Stimulated activated CD4-positive, alpha-beta T cell treated with anti-CD3 and anti-CD28 coated beads, Interleukin-1b, Interleukin-23, amount 100 ng/mL, for 4 hours (primary cell): Measurements from ENCODE around the gene KCMF1.

Experiments
- DNase-seq, 2 donors: peaks; one replicate each; pipeline ENCODE4 v3.0.0-alpha.2; 2020; ENCODE audit warnings: low read depth in 2 of 2

KCMF1 gene

GRCh38 chr2:84980263-84980983, 9.5 kb downstream of the KCMF1 start:
- DNase-seq, result no peak

- DNase-seq, result no peak
These were observed 15.1 kb downstream of the KCMF1 start for GRCh38 chr2:84986018-84986417.

- DNase-seq, result no peak
These were observed 18.5 kb downstream of the KCMF1 start for GRCh38 chr2:84989422-84989821.

DNA sequence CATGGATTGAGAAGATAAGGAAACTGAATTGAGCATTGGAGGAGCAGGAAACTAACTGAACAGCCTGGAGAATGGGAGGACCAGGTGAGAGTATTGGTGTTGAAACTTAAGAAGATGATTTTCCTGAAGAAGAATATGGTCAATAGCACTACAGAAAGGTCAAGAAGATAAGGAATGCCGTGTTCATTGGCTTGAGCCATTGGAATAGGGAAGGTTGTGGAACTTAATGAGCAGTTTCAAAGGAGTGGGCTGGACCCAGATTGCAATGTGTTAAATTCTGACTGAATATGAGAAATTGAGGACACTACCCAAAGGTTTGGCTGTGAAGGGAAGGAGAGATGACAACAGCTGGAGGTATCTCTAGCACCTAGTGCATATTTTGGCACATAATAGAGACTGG, 19.0 kb downstream of the KCMF1 start:
- DNase-seq, result no peak

DNA sequence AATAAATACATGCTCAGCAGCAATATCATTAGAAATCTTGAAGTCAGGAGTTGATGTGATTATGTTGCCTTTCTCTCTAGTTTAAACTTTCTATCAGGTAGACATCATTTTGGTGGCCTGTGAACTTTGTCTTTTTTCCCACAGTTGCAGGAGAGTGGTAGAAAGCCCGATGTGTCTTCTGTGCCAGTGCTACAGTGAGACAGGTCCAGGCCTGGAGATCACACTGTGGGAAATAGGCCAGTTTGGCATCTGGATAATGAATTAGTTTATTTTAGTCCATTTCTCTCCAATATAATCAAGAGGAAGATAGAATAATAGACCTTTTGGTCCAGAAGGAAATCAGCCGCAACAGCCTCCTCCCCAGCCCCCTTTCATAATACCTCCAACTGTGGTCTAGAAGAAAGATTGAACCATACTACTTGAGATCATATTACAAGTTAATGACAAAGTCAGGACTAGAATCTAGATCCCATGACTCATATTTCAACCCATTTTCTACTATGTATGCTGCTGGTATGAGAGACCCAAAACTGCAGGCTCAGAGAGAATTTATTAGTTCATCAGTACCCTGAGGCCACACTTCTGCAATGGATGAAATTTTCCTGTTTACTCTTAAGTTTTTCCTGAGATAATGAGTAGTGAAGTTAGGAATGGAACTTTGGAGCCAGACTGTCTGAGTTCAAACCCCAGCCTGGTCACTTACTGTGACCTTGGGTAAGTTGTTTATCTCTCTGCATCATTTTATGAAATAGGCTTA, 20.6 kb downstream of the KCMF1 start:
- no peak for DNase-seq

GRCh38 chr2:84995826-84996225, 24.9 kb downstream of the KCMF1 start:
- no peak for DNase-seq

DNA sequence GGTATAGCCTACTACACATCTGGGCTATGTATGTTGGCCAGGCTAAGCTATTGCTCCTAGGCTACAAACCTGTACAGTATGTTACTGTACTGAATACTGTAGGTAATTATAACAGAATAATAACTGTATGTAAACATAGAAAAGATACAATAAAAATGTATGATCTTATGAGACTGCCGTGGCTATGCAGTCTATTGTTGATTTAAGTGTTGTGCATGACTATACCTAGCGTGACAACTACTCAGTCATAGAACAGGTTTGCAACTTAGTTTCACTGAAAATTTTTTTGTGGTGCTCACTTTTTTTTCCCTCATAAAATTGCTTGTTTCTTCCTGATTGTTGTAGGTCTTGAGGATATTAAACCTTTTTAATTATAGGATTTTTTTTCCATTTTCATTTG, 25.9 kb downstream of the KCMF1 start:
- no peak for DNase-seq

GRCh38 chr2:84999553-84999955, 28.6 kb downstream of the KCMF1 start:
- no peak for DNase-seq

DNA sequence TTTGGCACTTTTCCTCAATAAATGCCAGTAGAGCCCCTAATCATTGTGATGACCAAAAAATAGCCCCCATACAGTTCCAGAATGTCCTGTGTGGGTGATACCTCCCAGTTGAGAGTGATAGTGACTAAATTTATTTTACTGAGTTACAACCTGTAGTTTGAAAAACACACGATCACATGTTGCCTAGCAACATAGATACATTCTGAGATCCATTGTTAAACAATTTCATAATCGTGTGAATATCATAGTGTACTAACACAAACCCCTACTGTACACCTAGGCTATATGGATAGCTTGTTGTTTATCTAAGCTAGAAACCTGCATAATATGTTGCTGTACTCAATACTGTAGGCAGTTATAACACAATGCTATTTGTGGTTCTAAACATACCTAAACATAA, 30.6 kb downstream of the KCMF1 start:
- no peak for DNase-seq

DNA sequence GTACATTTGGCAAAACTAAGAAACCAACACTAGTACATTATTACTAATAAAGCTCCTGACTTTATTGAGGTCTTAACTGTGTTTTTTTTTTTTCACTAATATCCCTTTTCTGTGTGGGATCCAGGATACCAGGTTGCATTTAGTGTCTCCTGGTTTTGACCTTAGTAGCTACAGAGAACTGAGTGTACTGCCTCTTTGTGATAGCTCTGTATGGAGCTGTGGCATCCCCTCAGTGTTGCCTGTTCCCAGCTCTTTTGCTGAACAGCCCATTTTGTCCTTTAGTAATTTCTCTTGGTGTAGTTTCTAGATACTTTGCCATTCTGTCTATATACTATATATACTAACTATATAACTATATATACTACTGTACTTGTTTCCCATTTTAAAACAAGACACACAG, 31.6 kb downstream of the KCMF1 start:
- DNase-seq, result no peak

GRCh38 chr2:85008252-85008651, 37.3 kb downstream of the KCMF1 start:
- no peak for DNase-seq

DNA sequence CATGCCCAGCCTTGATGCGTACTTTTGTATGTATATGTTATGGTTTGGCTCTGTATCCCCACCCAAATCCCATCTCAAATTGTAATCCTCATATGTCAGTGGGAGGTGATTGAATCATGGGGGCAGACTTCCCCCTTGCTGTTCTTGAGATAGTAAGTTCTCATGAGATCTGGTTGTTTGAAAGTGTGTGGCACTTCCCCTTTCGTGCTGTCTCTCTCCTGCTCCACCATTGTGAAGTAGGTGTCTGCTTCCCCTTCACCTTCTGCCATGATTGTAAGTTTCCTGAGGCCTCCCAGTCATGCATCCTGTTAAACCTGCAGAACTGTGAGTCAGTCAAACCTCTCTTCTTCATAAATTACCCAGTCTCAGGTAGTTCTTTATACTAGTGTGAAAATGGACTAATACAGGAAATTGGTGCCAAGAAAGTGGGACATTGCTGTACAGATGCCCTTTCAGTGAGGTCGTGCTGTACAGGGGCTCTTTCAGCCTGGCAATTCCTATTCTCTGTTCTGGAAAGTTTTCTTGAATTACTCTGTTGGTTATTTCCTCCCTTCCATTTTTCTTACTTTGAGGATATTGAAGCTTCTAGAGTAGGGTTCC, 38.2 kb downstream of the KCMF1 start:
- DNase-seq, result no peak

DNA sequence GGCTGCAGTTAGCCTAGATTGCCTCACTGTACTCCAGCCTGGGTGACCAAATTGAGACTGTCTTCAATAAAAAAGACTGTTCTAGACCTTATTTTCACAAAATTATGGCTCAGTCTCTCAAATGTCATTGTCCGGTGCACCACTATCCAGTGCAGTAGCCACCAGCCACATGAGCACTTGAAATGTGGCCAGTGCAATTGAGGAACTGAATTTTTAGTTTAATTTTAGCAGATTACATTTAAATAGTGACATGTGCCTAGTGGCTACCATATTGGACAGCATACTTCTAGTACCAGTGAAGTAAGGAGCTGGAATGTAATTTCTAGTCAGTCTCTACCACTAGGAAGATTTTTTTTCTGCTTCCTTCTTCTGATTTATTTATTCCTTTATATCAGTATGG, 39.4 kb downstream of the KCMF1 start:
- no peak for DNase-seq

DNA sequence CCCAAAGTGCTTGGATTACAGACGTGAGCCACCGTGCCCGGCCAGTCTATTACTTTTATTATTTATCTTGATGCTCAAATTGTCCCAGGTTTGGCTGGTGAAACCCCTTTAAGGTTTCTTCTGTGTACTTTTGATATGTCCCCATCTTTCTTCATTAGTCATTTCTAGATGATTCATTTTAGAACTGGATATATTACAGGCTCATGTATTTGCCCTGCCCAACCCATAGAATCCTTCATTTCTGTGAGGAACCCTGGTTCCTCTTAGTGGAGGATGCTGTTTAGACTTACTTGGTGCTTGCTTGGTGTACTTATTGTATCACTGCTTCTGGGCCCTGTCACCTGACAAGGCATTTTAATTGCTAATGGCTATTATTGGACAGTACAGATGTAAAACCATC, 40.1 kb downstream of the KCMF1 start:
- DNase-seq, result no peak

DNA sequence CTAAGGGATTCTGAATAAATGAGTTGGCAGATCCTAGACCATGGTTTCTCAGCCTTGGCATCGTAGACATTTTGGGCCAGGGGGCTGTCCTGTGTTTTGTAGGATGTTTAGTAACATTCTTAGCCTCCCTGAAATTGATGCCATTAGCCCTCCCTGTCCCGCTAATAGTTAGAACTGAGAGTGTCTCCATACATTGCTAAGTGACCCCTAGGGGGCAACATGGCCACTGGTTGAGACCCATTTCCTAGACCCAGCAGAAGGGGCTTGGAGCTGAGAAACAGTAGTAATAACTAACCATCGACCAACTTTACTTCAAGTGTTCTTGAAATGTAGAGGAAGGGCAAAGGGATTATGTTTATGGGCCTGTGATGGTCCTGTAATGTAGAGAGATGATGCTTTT, 40.8 kb downstream of the KCMF1 start:
- DNase-seq, result no peak

GRCh38 chr2:85012431-85012830, 41.5 kb downstream of the KCMF1 start:
- DNase-seq, result no peak

- no peak for DNase-seq
These were observed 41.9 kb downstream of the KCMF1 start for GRCh38 chr2:85012855-85013254.

GRCh38 chr2:85015653-85016360, 44.8 kb downstream of the KCMF1 start:
- no peak for DNase-seq

DNA sequence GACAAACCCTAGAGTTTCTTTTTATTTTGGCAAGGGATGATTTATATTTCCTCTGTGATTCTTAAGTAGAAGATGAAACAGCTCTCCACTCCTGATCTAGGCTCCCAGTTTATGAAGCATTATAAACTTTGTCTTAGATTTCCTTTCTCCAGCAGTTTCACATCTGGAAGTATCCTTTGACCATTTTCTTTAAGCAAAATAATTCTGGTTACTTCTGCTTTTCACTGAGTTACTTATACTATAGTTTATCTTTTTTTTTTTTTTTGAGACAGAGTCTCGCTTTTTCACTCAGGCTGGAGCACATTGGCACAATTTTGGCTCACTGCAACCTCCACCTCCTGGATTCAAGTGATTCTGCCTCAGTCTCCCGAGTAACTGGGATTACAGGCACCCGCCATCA, 45.5 kb downstream of the KCMF1 start:
- DNase-seq, result no peak

DNA sequence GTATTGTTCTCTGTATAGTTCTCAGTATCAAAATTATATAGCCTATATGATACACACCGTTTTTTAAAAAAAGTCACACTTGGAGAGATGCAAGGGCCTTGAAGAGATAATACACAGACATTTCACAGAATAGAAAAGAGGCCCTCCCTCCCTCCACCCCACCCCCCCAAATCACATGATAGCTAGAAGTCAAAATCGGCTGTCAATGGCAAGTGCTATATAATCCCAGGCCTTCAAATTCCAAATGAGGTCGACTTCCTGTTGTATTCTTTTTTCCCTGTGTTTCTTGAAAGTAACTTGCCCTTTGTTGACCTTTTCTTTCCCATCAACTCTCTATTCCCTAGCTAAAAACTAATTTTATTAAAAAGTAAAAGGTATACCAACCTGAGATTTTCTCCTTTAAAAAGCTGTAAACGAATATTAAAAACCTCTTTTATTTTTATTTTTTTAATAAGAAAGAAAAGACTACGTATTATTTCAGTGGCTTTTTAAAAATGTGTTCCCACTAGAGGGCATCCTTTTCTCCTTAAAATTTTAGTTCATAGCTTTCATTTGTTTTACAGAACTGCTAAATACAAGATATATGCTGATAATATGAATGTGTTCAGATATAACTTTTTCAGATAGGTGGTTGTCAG, 46.6 kb downstream of the KCMF1 start:
- no peak for DNase-seq

GRCh38 chr2:85018049-85018447, 47.1 kb downstream of the KCMF1 start:
- no peak for DNase-seq

- DNase-seq, result no peak
These were observed 48.2 kb downstream of the KCMF1 start for GRCh38 chr2:85019121-85019520.
